Measurements from ENCODE around the gene KCTD12. TPM values are rescaled to one million over a fixed set of nuclear protein-coding genes. Genes with fewer than 3 reads are reported as not detected.

Gene KCTD12
- total RNA-seq, 2 donors from 2014 or later = 21.5 to 111 TPM

DNA sequence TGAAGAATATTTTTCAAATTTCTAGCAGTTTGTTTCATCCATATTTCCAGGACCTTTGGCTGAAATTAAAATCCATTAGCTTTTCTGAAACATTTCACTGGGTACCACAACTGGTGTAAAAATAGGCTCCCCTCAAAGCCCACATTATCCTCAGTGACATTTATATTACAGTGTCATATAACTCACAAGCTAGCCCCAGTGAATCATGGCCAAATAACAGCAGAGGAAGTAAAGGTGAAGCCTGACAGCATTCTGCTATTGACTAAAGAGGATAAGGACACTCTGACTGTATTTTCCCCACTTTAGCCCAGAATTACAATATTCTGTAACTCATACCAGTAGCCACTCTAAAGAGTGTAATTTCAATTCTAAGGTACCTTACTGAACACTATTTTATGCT lies 21.9 kb downstream of the KCTD12 start:
- TF ChIP-seq POLR2AphosphoS5 (IDR thresholded peaks at IDR 0.05) = no peak
- TF ChIP-seq POLR2A (IDR thresholded peaks at IDR 0.05) = no peak
- TF ChIP-seq, protein P1, sequence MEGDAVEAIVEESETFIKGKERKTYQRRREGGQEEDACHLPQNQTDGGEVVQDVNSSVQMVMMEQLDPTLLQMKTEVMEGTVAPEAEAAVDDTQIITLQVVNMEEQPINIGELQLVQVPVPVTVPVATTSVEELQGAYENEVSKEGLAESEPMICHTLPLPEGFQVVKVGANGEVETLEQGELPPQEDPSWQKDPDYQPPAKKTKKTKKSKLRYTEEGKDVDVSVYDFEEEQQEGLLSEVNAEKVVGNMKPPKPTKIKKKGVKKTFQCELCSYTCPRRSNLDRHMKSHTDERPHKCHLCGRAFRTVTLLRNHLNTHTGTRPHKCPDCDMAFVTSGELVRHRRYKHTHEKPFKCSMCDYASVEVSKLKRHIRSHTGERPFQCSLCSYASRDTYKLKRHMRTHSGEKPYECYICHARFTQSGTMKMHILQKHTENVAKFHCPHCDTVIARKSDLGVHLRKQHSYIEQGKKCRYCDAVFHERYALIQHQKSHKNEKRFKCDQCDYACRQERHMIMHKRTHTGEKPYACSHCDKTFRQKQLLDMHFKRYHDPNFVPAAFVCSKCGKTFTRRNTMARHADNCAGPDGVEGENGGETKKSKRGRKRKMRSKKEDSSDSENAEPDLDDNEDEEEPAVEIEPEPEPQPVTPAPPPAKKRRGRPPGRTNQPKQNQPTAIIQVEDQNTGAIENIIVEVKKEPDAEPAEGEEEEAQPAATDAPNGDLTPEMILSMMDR (IDR thresholded peaks at IDR 0.05) = no peak
- no peak for DNase-seq (ENCODE audit: low spot score)
- Histone ChIP-seq H3K27ac (no peak overlapping the region), H3K4me1 (replicated peaks) (no peaks in the 10 kb centered on the region), H3K36me3 (no peaks in the 10 kb centered on the region), H3K27me3 (replicated peaks; ENCODE audit: insufficient read depth) (peaks cover 4% of the 10 kb centered on the region), H3K4me3 (no peak overlapping the region), H3K9me3 (no peaks in the 10 kb centered on the region)
- intact Hi-C loops (cut with DNase I) = no loop called here

DNA sequence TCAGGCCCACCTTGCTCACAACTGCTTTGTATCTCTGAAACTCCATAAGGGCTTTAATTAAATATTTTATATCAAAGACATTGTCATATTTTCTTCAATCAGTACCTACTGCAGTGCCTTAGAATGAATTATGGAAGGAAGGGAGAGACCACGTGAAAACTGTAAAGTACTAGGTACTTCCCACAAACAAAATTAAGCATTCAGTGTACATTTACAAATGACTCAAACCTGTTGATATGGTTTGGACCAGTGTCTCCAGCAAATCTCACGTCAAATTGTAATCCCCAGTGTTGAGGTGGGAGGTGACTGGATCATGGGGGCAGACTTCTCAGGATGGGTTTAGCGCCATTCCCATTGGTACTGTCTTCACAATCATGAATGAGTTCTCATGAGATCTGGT lies 23.2 kb downstream of the KCTD12 start:
- WGBS = 95% methylated on average over 3 of the region's 3 CpGs

DNA sequence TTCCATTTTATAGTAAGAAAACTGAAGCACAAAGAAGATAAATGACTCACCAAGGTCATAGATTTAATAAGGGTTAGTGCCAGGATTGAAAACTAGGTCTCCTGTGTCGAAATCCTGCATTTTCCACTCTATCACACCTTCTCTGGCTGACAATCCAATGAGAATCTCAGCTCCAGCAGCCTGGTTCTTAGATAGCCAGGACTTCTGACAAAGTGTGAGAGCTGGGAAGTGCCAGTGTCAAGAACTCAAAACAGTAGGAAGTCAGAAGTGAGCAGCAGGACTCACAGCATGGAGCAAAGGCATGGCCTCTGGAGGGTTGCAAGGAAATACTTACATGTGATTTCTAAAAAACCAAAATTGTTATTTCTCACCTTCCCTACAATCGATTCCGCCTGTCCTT lies 24.3 kb downstream of the KCTD12 start:
- Histone ChIP-seq H3K27me3 (replicated peaks; ENCODE audit: insufficient read depth) (no peaks in the 10 kb centered on the region), H3K4me1 (replicated peaks) (no peaks in the 10 kb centered on the region), H3K9me3 (no peaks in the 10 kb centered on the region), H3K4me3 (no peak overlapping the region), H3K27ac (no peak overlapping the region), H3K36me3 (no peaks in the 10 kb centered on the region)
- TF ChIP-seq POLR2AphosphoS5 (IDR thresholded peaks at IDR 0.05) (no peak), POLR2A (IDR thresholded peaks at IDR 0.05) (no peak)
- TF ChIP-seq, protein P1 (IDR thresholded peaks at IDR 0.05) = no peak
- DNase-seq (ENCODE audit: low spot score) = no peak
- intact Hi-C loops (cut with DNase I) = no loop called here
- WGBS = 85% methylated on average over 3 of the region's 3 CpGs

More for the DNA sequence above, 23.2 kb downstream of the KCTD12 start:
- intact Hi-C loops (cut with DNase I) = no loop called here
- H3K9me3 ChIP-seq = no peaks in the 10 kb centered on the region
- H3K4me1 ChIP-seq (replicated peaks) = no peaks in the 10 kb centered on the region
- H3K27ac ChIP-seq = no peak overlapping the region
- no peaks in the 10 kb centered on the region for H3K36me3 ChIP-seq
- no peaks in the 10 kb centered on the region for H3K27me3 ChIP-seq (replicated peaks; ENCODE audit: insufficient read depth)
- H3K4me3 ChIP-seq = no peak overlapping the region
- DNase-seq (ENCODE audit: low spot score) = no peak
- TF ChIP-seq POLR2AphosphoS5 (IDR thresholded peaks at IDR 0.05) = no peak
- no peak for TF ChIP-seq POLR2A (IDR thresholded peaks at IDR 0.05)
- TF ChIP-seq, protein P1 (IDR thresholded peaks at IDR 0.05) = no peak

DNA sequence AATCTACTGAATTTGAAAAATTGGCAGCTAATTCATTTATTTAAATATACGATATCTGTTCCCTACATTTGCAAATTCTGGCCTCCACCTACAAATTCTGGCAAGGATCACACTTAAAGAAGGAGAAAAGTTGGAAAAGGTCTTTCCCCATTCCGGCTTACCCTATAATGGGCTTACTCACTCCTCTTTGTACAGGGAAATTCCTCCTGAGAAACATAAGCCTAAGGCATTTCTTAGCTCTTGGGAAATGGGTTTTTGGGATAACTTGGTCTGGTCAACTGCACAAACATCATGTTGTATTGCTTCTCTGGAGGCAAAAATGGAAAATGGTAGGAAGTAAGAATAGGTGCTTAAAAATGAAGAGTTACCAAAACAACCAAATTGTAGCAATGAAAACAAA lies 25.5 kb downstream of the KCTD12 start:
- H3K4me3 ChIP-seq = no peak overlapping the region
- no peak for DNase-seq (ENCODE audit: low spot score)
- no peaks in the 10 kb centered on the region for H3K27me3 ChIP-seq (replicated peaks; ENCODE audit: insufficient read depth)
- H3K27ac ChIP-seq = no peak overlapping the region
- no peak for TF ChIP-seq POLR2A (IDR thresholded peaks at IDR 0.05)
- H3K9me3 ChIP-seq = no peaks in the 10 kb centered on the region
- intact Hi-C loops (cut with DNase I) = no loop called here
- no peaks in the 10 kb centered on the region for H3K36me3 ChIP-seq
- WGBS = 92% methylated on average over 2 of the region's 2 CpGs
- H3K4me1 ChIP-seq (replicated peaks) = no peaks in the 10 kb centered on the region

DNA sequence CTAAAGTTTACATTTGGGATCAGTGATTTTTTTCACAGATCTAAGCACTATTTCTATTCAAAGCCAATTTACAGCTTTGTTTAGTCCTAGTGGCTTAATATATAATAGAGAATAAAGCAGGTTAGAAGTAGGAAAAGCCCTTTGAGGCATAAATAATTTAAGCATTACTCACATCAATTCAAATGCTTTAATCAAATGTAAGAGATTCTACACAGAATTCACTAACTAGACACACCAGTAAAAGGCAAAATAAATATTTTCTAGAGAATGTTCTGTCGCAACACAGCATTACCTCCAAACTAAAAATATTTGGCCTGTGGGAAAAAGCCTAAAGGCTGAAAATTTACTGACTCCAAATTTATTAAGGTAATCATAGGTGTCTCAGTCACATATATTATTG lies 31.3 kb downstream of the KCTD12 start:
- WGBS = 78% methylated on average over 1 of the region's 1 CpG
- no peak for DNase-seq (ENCODE audit: low spot score)
- Histone ChIP-seq H3K27me3 (replicated peaks; ENCODE audit: insufficient read depth) (no peaks in the 10 kb centered on the region), H3K4me3 (no peak overlapping the region), H3K27ac (no peak overlapping the region), H3K4me1 (replicated peaks) (no peaks in the 10 kb centered on the region), H3K9me3 (no peaks in the 10 kb centered on the region), H3K36me3 (no peaks in the 10 kb centered on the region)
- intact Hi-C loops (cut with DNase I) = no loop called here
- TF ChIP-seq POLR2A (IDR thresholded peaks at IDR 0.05) (no peak), POLR2AphosphoS5 (IDR thresholded peaks at IDR 0.05) (no peak)
- TF ChIP-seq, protein P1 (IDR thresholded peaks at IDR 0.05) = no peak

Data from prostate gland (tissue), 2 donors.